ENCODE data around the gene TMEM132C. TPM values are rescaled to one million over a fixed set of nuclear protein-coding genes. Genes with fewer than 3 reads are reported as not detected.

The TMEM132C gene
- total RNA-seq, 1 experiment from 2014 or later: not detected

DNA sequence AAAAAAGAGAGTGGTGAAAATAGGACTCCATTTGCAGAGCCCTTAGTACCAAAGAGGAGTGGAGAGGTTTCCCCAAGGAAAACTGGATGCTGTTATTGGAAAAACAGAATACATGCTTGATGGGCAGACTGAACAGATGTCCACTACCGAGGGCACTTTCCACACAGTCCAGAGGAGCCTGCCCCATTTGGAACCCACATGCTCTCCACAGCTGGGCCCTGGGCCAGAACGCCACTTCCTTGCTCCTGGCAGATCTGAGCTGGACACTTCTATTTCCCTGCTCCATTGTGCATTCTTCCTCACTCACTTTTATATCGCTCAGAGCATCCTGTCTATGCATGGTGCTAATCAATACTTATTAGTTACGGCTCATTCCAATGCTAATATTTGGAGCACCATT, 306.9 kb downstream of the TMEM132C start (continued):
- TF ChIP-seq, protein P1, sequence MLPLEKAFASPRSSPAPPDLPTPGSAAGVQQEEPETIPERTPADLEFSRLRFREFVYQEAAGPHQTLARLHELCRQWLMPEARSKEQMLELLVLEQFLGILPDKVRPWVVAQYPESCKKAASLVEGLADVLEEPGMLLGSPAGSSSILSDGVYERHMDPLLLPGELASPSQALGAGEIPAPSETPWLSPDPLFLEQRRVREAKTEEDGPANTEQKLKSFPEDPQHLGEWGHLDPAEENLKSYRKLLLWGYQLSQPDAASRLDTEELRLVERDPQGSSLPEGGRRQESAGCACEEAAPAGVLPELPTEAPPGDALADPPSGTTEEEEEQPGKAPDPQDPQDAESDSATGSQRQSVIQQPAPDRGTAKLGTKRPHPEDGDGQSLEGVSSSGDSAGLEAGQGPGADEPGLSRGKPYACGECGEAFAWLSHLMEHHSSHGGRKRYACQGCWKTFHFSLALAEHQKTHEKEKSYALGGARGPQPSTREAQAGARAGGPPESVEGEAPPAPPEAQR (CRISPR knock-in tag; IDR thresholded peaks at IDR 0.05): no peak
- TF ChIP-seq, protein P2, sequence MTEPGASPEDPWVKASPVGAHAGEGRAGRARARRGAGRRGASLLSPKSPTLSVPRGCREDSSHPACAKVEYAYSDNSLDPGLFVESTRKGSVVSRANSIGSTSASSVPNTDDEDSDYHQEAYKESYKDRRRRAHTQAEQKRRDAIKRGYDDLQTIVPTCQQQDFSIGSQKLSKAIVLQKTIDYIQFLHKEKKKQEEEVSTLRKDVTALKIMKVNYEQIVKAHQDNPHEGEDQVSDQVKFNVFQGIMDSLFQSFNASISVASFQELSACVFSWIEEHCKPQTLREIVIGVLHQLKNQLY (CRISPR knock-in tag; IDR thresholded peaks at IDR 0.05): no peak
- TF ChIP-seq FOXP1 (CRISPR knock-in tag; IDR thresholded peaks at IDR 0.05; ENCODE audit: borderline replicate concordance) (no peak), MXD4 (CRISPR knock-in tag; IDR thresholded peaks at IDR 0.05; ENCODE audit: borderline replicate concordance) (no peak)

DNA sequence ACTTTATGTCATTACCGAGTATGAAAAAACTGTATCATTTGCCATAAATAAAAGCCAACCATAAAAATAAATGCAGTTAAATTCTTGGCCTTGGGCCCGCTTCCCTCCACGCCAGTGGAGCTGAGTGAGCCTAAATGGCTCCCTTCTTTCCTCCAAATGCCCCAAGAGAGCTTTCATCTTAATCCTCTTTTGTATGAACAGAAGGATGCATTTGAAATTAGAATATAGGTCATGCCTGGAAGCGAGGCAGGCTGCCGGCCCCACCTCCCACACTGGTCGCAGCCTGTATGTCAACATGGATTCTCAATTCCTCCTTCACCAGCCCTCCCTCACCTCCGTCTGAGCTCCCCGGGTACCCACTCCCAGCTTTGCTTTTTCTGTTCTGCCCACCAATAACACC, 311.1 kb downstream of the TMEM132C start:
- ChIA-PET POLR2A (no interaction called here), CTCF (no interaction called here)
- no peaks in the 10 kb centered on the region for H3K4me1 Mint-ChIP-seq
- H3K27ac Mint-ChIP-seq: no peak overlapping the region
- peaks cover 78% of the 10 kb centered on the region for H3K9me3 Mint-ChIP-seq
- no peak overlapping the region for H3K4me3 Mint-ChIP-seq
- DNase-seq (ENCODE audit: low spot score) (no peak), ATAC-seq (no peak)
- TF ChIP-seq, protein P3, sequence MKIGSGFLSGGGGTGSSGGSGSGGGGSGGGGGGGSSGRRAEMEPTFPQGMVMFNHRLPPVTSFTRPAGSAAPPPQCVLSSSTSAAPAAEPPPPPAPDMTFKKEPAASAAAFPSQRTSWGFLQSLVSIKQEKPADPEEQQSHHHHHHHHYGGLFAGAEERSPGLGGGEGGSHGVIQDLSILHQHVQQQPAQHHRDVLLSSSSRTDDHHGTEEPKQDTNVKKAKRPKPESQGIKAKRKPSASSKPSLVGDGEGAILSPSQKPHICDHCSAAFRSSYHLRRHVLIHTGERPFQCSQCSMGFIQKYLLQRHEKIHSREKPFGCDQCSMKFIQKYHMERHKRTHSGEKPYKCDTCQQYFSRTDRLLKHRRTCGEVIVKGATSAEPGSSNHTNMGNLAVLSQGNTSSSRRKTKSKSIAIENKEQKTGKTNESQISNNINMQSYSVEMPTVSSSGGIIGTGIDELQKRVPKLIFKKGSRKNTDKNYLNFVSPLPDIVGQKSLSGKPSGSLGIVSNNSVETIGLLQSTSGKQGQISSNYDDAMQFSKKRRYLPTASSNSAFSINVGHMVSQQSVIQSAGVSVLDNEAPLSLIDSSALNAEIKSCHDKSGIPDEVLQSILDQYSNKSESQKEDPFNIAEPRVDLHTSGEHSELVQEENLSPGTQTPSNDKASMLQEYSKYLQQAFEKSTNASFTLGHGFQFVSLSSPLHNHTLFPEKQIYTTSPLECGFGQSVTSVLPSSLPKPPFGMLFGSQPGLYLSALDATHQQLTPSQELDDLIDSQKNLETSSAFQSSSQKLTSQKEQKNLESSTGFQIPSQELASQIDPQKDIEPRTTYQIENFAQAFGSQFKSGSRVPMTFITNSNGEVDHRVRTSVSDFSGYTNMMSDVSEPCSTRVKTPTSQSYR (CRISPR knock-in tag; IDR thresholded peaks at IDR 0.05): no peak
- TF ChIP-seq NR3C1 (CRISPR knock-in tag; conservative IDR thresholded peaks at IDR 0.05; ENCODE audit: low read depth) (no peak), IRF2 (CRISPR knock-in tag; IDR thresholded peaks at IDR 0.05; ENCODE audit: borderline replicate concordance, low read depth) (no peak), CREB1 (CRISPR knock-in tag; IDR thresholded peaks at IDR 0.05) (no peak), ZNF232 (CRISPR knock-in tag; IDR thresholded peaks at IDR 0.05) (no peak), TEAD1 (CRISPR knock-in tag; IDR thresholded peaks at IDR 0.05) (no peak)
- TF ChIP-seq, protein P4, sequence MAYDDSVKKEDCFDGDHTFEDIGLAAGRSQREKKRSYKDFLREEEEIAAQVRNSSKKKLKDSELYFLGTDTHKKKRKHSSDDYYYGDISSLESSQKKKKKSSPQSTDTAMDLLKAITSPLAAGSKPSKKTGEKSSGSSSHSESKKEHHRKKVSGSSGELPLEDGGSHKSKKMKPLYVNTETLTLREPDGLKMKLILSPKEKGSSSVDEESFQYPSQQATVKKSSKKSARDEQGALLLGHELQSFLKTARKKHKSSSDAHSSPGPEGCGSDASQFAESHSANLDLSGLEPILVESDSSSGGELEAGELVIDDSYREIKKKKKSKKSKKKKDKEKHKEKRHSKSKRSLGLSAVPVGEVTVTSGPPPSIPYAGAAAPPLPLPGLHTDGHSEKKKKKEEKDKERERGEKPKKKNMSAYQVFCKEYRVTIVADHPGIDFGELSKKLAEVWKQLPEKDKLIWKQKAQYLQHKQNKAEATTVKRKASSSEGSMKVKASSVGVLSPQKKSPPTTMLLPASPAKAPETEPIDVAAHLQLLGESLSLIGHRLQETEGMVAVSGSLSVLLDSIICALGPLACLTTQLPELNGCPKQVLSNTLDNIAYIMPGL (CRISPR knock-in tag; IDR thresholded peaks at IDR 0.05): no peak
- H3K36me3 Mint-ChIP-seq: peaks cover 80% of the 10 kb centered on the region
- H3K27me3 Mint-ChIP-seq (ENCODE audit: low read depth): peaks cover 14% of the 10 kb centered on the region

DNA sequence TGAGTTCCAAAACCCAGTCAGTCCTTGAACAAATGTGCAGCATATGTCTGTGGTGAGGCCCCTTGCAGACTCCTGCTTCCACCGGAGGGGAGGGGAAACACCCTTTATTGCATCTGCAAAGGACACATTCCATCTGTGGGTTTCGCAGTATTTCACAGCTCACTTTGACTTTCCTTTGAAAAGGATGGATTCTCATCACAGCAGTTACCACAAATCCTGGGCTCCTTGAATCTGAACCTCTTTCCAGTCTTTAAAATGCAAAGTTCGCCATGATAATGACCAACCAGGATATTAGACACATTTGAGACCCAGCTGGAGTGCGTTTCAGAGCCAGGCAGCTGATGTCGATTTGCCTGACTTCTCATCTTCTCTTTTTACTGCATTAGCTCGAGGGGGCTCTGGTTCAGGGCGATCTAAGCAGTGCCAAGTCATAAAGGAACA, 314.4 kb downstream of the TMEM132C start:
- H3K27ac Mint-ChIP-seq: no peak overlapping the region
- ChIA-PET CTCF (no interaction called here), POLR2A (no interaction called here)
- no peak for DNase-seq (ENCODE audit: low spot score)
- no peak for ATAC-seq
- H3K36me3 Mint-ChIP-seq: peaks cover 85% of the 10 kb centered on the region
- H3K9me3 Mint-ChIP-seq: peaks cover 86% of the 10 kb centered on the region
- H3K4me3 Mint-ChIP-seq: no peak overlapping the region
- peaks cover 10% of the 10 kb centered on the region for H3K27me3 Mint-ChIP-seq (ENCODE audit: low read depth)
- no peaks in the 10 kb centered on the region for H3K4me1 Mint-ChIP-seq
- TF ChIP-seq, protein P5, sequence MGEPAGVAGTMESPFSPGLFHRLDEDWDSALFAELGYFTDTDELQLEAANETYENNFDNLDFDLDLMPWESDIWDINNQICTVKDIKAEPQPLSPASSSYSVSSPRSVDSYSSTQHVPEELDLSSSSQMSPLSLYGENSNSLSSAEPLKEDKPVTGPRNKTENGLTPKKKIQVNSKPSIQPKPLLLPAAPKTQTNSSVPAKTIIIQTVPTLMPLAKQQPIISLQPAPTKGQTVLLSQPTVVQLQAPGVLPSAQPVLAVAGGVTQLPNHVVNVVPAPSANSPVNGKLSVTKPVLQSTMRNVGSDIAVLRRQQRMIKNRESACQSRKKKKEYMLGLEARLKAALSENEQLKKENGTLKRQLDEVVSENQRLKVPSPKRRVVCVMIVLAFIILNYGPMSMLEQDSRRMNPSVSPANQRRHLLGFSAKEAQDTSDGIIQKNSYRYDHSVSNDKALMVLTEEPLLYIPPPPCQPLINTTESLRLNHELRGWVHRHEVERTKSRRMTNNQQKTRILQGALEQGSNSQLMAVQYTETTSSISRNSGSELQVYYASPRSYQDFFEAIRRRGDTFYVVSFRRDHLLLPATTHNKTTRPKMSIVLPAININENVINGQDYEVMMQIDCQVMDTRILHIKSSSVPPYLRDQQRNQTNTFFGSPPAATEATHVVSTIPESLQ (CRISPR knock-in tag; IDR thresholded peaks at IDR 0.05): no peak
- no peak for TF ChIP-seq ZNF263 (CRISPR knock-in tag; IDR thresholded peaks at IDR 0.05; ENCODE audit: low read depth)
- TF ChIP-seq RELA (CRISPR knock-in tag; IDR thresholded peaks at IDR 0.05; ENCODE audit: borderline replicate concordance): no peak
- TF ChIP-seq ETV6 (CRISPR knock-in tag; IDR thresholded peaks at IDR 0.05): no peak
- TF ChIP-seq, protein P6, sequence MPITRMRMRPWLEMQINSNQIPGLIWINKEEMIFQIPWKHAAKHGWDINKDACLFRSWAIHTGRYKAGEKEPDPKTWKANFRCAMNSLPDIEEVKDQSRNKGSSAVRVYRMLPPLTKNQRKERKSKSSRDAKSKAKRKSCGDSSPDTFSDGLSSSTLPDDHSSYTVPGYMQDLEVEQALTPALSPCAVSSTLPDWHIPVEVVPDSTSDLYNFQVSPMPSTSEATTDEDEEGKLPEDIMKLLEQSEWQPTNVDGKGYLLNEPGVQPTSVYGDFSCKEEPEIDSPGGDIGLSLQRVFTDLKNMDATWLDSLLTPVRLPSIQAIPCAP (CRISPR knock-in tag; IDR thresholded peaks at IDR 0.05): no peak
- TF ChIP-seq TCF7 (CRISPR knock-in tag; IDR thresholded peaks at IDR 0.05; ENCODE audit: low read depth): no peak
- TF ChIP-seq NFATC4 (CRISPR knock-in tag; IDR thresholded peaks at IDR 0.05): no peak
- TF ChIP-seq, protein P7, sequence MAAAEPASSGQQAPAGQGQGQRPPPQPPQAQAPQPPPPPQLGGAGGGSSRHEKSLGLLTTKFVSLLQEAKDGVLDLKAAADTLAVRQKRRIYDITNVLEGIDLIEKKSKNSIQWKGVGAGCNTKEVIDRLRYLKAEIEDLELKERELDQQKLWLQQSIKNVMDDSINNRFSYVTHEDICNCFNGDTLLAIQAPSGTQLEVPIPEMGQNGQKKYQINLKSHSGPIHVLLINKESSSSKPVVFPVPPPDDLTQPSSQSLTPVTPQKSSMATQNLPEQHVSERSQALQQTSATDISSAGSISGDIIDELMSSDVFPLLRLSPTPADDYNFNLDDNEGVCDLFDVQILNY (CRISPR knock-in tag; IDR thresholded peaks at IDR 0.05): no peak
- TF ChIP-seq NR1H2 (CRISPR knock-in tag; IDR thresholded peaks at IDR 0.05): no peak
- no peak for TF ChIP-seq NFE2L1 (CRISPR knock-in tag; IDR thresholded peaks at IDR 0.05)
- TF ChIP-seq, protein P8, sequence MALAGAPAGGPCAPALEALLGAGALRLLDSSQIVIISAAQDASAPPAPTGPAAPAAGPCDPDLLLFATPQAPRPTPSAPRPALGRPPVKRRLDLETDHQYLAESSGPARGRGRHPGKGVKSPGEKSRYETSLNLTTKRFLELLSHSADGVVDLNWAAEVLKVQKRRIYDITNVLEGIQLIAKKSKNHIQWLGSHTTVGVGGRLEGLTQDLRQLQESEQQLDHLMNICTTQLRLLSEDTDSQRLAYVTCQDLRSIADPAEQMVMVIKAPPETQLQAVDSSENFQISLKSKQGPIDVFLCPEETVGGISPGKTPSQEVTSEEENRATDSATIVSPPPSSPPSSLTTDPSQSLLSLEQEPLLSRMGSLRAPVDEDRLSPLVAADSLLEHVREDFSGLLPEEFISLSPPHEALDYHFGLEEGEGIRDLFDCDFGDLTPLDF (CRISPR knock-in tag; IDR thresholded peaks at IDR 0.05): no peak
- no peak for TF ChIP-seq TEAD1 (CRISPR knock-in tag; IDR thresholded peaks at IDR 0.05)
- TF ChIP-seq NFYB (CRISPR knock-in tag; conservative IDR thresholded peaks at IDR 0.05; ENCODE audit: low read depth): no peak

Data from WTC11 (cell line).